HG03159 (cell line): ENCODE results near the gene TLCD2.
A peak's percentile ranks its signal among the peaks of the same experiment; 100 is the strongest.
"Not testable (repeated sequence)": the region's sequence is repeated elsewhere in the genome, so short reads cannot be mapped to it uniquely, and the experiment has no call there.

Experiments used
- ATAC-seq: cut with Tn5 transposase; IDR thresholded peaks from one replicate; pipeline ENCODE4 v1.9.1; 2021; ENCODE audit warnings: mild to moderate bottlenecking, moderate library complexity; ENCODE audit not compliant: unreplicated experiment

TLCD2 gene

GRCh38 chr17:1736348-1737281, 26.4 kb upstream of the TLCD2 start:
- no peak for ATAC-seq

GRCh38 chr17:1735834-1736347, 25.7 kb upstream of the TLCD2 start:
- ATAC-seq, result no peak

- ATAC-seq, result no peak
Measured at GRCh38 chr17:1735418-1735817, 25.2 kb upstream of the TLCD2 start.

GRCh38 chr17:1733759-1734158, 23.6 kb upstream of the TLCD2 start:
- ATAC-seq, result no peak

- ATAC-seq, result no peak
Measured at GRCh38 chr17:1732833-1733321, 22.7 kb upstream of the TLCD2 start.

- no peak for ATAC-seq
Measured at GRCh38 chr17:1732241-1732832, 22.2 kb upstream of the TLCD2 start.

GRCh38 chr17:1731194-1731506, 21.0 kb upstream of the TLCD2 start:
- no peak for ATAC-seq

- ATAC-seq, result no peak
Measured at GRCh38 chr17:1730326-1731193, 20.4 kb upstream of the TLCD2 start.

- ATAC-seq, result no peak
Measured at GRCh38 chr17:1729966-1730325, 19.8 kb upstream of the TLCD2 start.

- ATAC-seq, result no peak
Measured at GRCh38 chr17:1727876-1728630, 17.9 kb upstream of the TLCD2 start.

GRCh38 chr17:1727258-1727789, 17.1 kb upstream of the TLCD2 start:
- no peak for ATAC-seq

GRCh38 chr17:1726626-1727257, 16.6 kb upstream of the TLCD2 start:
- ATAC-seq, result no peak

GRCh38 chr17:1725642-1726511, 15.7 kb upstream of the TLCD2 start:
- no peak for ATAC-seq

- ATAC-seq, result peak; percentile 9
Measured at GRCh38 chr17:1724869-1725641, 14.9 kb upstream of the TLCD2 start.

GRCh38 chr17:1724351-1724868, 14.2 kb upstream of the TLCD2 start, which contains the start of gene WDR81:
WDR81 (plus strand) TSS chr17:1724704; CDS start chr17:1724960, 256 bp downstream.
- peak; percentile 54 for ATAC-seq

- not testable (repeated sequence) for ATAC-seq
Measured at GRCh38 chr17:1722022-1722421, 11.8 kb upstream of the TLCD2 start.

- no peak for ATAC-seq
Measured at GRCh38 chr17:1720856-1721386, 10.7 kb upstream of the TLCD2 start.
